B cell (primary cell): ENCODE measurements around the gene WWC2. TPM values are rescaled to one million over a fixed set of nuclear protein-coding genes. Genes with fewer than 3 reads are reported as not detected.

Source experiments
- ATAC-seq: fragments of 200-7000 bp; cut with Tn5 transposase; one replicate; pipeline ENCODE4 v1.10.0; 2021; ENCODE audit warnings: low read depth, mild to moderate bottlenecking, moderate number of reproducible peaks, moderate library complexity
- CTCF ChIA-PET: fragments of 350-600 bp; sonication (Branson Sonifier 250); formaldehyde crosslinking; loops from one replicate; lab custom pipeline; 2021; ENCODE audit warnings: antibody characterized with exemption, inconsistent platforms; lab: Charles Lee
- POLR2A ChIA-PET: fragments of 350-600 bp; sonication (Branson Sonifier 250); formaldehyde crosslinking; loops from one replicate; lab custom pipeline; 2021; ENCODE audit warnings: antibody characterized with exemption; lab: Charles Lee
- DNase-seq: peaks from one replicate; pipeline ENCODE4 v3.0.0; 2013
- H2AFZ ChIP-seq: 2 replicates; pipeline ENCODE4 v1.6.1; 2012; ENCODE audit warnings: mild to moderate bottlenecking, low read depth, low read length; ENCODE audit not compliant: insufficient read depth, poor library complexity, severe bottlenecking
- H3K27ac ChIP-seq, 2 donors: 1 replicate in 1 of 2; 2 replicates in 1 of 2; pipeline ENCODE4 v1.5.1; 2012 to 2013; ENCODE audit warnings: low read length in 2 of 2, mild to moderate bottlenecking in 2 of 2, moderate library complexity in 1 of 2
- H3K27me3 ChIP-seq, 4 experiments: fragments of 200-600 bp in 1 of 4; sonication (generic) in 1 of 4; replicated peaks in 1 of 4; 1 replicate in 2 of 4; 2 replicates in 2 of 4; pipeline versions ENCODE4 v1.6.1 to v1.7.0; 2013 to 2016; ENCODE audit warnings: low read length in 3 of 4, mild to moderate bottlenecking in 2 of 4, mixed read lengths in 1 of 4, moderate library complexity in 1 of 4; ENCODE audit not compliant: insufficient read depth in 4 of 4, control insufficient read depth in 3 of 4; ENCODE audit errors: control extremely low read depth in 1 of 4
- H3K36me3 ChIP-seq, 2 experiments: replicated peaks in 1 of 2; 1 replicate in 1 of 2; 2 replicates in 1 of 2; pipeline versions ENCODE4 v1.6.1 to v1.7.1; 2013; ENCODE audit warnings: low read length in 1 of 2; ENCODE audit not compliant: insufficient read depth in 2 of 2, control insufficient read depth in 1 of 2; ENCODE audit errors: control extremely low read depth in 1 of 2, extremely low read depth in 1 of 2
- H3K4me1 ChIP-seq, 2 donors: fragments of 200-600 bp in 1 of 2; sonication (generic) in 1 of 2; 1 replicate in 1 of 2; 2 replicates in 1 of 2; pipeline versions ENCODE4 v1.5.1 to v1.6.1; 2013 to 2017; ENCODE audit warnings: low read length in 2 of 2; ENCODE audit not compliant: control insufficient read depth in 2 of 2, insufficient read depth in 2 of 2
- H3K4me2 ChIP-seq: replicated peaks from 2 replicates; pipeline ENCODE3; 2012; ENCODE audit warnings: mild to moderate bottlenecking, low read depth, low read length; ENCODE audit not compliant: poor library complexity, severe bottlenecking
- H3K4me3 ChIP-seq, 5 experiments: fragments of 200-600 bp in 1 of 5; sonication (generic) in 1 of 5; 1 replicate in 3 of 5; 2 replicates in 2 of 5; pipeline versions ENCODE4 v1.5.1 to v1.7.0; 2011 to 2016; ENCODE audit warnings: low read length in 4 of 5, mild to moderate bottlenecking in 4 of 5, low read depth in 2 of 5, control low read depth in 1 of 5, moderate library complexity in 1 of 5; ENCODE audit not compliant: insufficient read depth in 1 of 5; ENCODE audit errors: control extremely low read depth in 1 of 5, extremely low read depth in 1 of 5
- H3K79me2 ChIP-seq: fragments of 200-600 bp; sonication (generic); one replicate; pipeline ENCODE4 v1.6.0; 2016; ENCODE audit warnings: low read length; ENCODE audit not compliant: control insufficient read depth, insufficient read depth
- H3K9ac ChIP-seq: fragments of 200-600 bp; sonication (generic); 2 replicates; pipeline ENCODE4 v1.6.1; 2017; ENCODE audit warnings: mild to moderate bottlenecking, low read length, moderate library complexity
- H3K9me3 ChIP-seq, 3 donors: one replicate each; pipeline versions ENCODE4 v1.6.1 to v1.7.1; 2013; ENCODE audit warnings: low read length in 2 of 3; ENCODE audit not compliant: control insufficient read depth in 2 of 3, insufficient read depth in 1 of 3; ENCODE audit errors: control extremely low read depth in 1 of 3
- H4K20me1 ChIP-seq: 2 replicates; pipeline ENCODE4 v1.6.0; 2012; ENCODE audit warnings: mild to moderate bottlenecking, low read length; ENCODE audit not compliant: insufficient read depth, control insufficient read depth, poor library complexity, severe bottlenecking
- H3K27ac Mint-ChIP-seq: one replicate; pipeline ENCODE4 v1.8.0; 2021; ENCODE audit warnings: mixed read lengths
- H3K27me3 Mint-ChIP-seq: one replicate; pipeline ENCODE4 v1.8.0; 2021; ENCODE audit warnings: mixed read lengths
- H3K4me1 Mint-ChIP-seq: one replicate; pipeline ENCODE4 v1.8.0; 2021; ENCODE audit warnings: mixed read lengths
- H3K4me3 Mint-ChIP-seq: one replicate; pipeline ENCODE4 v1.8.0; 2021; ENCODE audit warnings: mixed read lengths
- H3K9me3 Mint-ChIP-seq: one replicate; pipeline ENCODE4 v1.8.0; 2022; ENCODE audit warnings: mixed read lengths; ENCODE audit not compliant: insufficient read depth
- CTCF ChIP-seq: fragments of 200-600 bp; IDR thresholded peaks from one replicate; pipeline ENCODE4 v1.8.0; 2022; ENCODE audit warnings: antibody characterized with exemption, mild to moderate bottlenecking
- EZH2 ChIP-seq: IDR thresholded peaks from 2 replicates; pipeline ENCODE4 v1.6.1; 2012; ENCODE audit warnings: borderline replicate concordance, low read depth, mild to moderate bottlenecking, moderate library complexity, low read length; ENCODE audit not compliant: insufficient read depth, poor library complexity, severe bottlenecking
- WGBS: methylation state at CpG from one replicate; pipeline ENCODE4 v1.1.5; 2013; ENCODE audit warnings: missing lambda C conversion rate; ENCODE audit not compliant: insufficient coverage; 5-methylcytosine and 5-hydroxymethylcytosine counted together
- intact Hi-C: fragments of 100-400 bp; cut with micrococcal nuclease; formaldehyde crosslinking; loops from one replicate; pipeline ENCODE4 v1.10.0; 2022
- polyA plus RNA-seq: library from polyadenylated mRNA; depleted of rRNA; stranded (reverse); fragments of >200 nt; gene quantifications from 2 replicates; pipeline ENCODE4 v1.2.3, GENCODE V29; 2012
- total RNA-seq, 2 donors: library from RNA; stranded (reverse); fragments of 120-200 nt in 1 of 2; gene quantifications; 1 replicate in 1 of 2; 2 replicates in 1 of 2; pipeline versions ENCODE4 v1.2.3 to v1.2.4, GENCODE V29; 2013 to 2022

WWC2 gene
- total and polyA plus RNA-seq, 2 donors (not counting 1 experiment from before 2014, with no cell fraction given) = 0.07 to 0.32 TPM

GRCh38 chr4:183180096-183180495 lies 81.0 kb downstream of the WWC2 start:
- no peak overlapping the region for H2AFZ ChIP-seq
- H3K4me3 Mint-ChIP-seq = no peak overlapping the region
- ChIA-PET POLR2A (no interaction called here), CTCF (no interaction called here)
- no peak overlapping the region for H3K27ac Mint-ChIP-seq
- no peaks in the 10 kb centered on the region for H3K4me1 Mint-ChIP-seq
- H3K9me3 Mint-ChIP-seq = no peaks in the 10 kb centered on the region
- no peaks in the 10 kb centered on the region for H3K36me3 ChIP-seq
- H3K27me3 ChIP-seq = no peaks in the 10 kb centered on the region
- H3K9ac ChIP-seq = no peak overlapping the region
- no peaks in the 10 kb centered on the region for H4K20me1 ChIP-seq
- H3K79me2 ChIP-seq = no peaks in the 10 kb centered on the region
- no peaks in the 10 kb centered on the region for H3K27me3 Mint-ChIP-seq
- peaks cover 0 to 4% (median 0%) of the 10 kb centered on the region in 3 donors for H3K9me3 ChIP-seq
- no peak overlapping the region for H3K4me2 ChIP-seq
- TF ChIP-seq CTCF (no peak), EZH2 (no peak)
- intact Hi-C loops = no loop called here
- H3K4me1 ChIP-seq = no peaks in the 10 kb centered on the region
- H3K27ac ChIP-seq = no peak overlapping the region
- H3K4me3 ChIP-seq = no peak overlapping the region
- ATAC-seq (no peak), DNase-seq (no peak)
- WGBS = 96% methylated on average over 4 of the region's 7 CpGs

GRCh38 chr4:183180621-183181020 lies 81.6 kb downstream of the WWC2 start:
- Histone ChIP-seq H3K9ac (no peak overlapping the region), H2AFZ (no peak overlapping the region), H3K36me3 (no peaks in the 10 kb centered on the region), H3K9me3 (peaks cover 0 to 4% (median 0%) of the 10 kb centered on the region in 3 donors), H3K4me1 (no peaks in the 10 kb centered on the region), H3K79me2 (no peaks in the 10 kb centered on the region), H3K27ac (no peak overlapping the region), H3K4me2 (no peak overlapping the region), H3K27me3 (no peaks in the 10 kb centered on the region), H4K20me1 (no peaks in the 10 kb centered on the region), H3K4me3 (no peak overlapping the region)
- WGBS = no CpG with 5 or more reads among the region's 4 CpGs
- no peaks in the 10 kb centered on the region for H3K4me1 Mint-ChIP-seq
- CTCF ChIA-PET = no interaction called here
- POLR2A ChIA-PET = no interaction called here
- no peak for ATAC-seq
- no peak for DNase-seq
- TF ChIP-seq EZH2 = no peak
- TF ChIP-seq CTCF = no peak
- no peaks in the 10 kb centered on the region for H3K9me3 Mint-ChIP-seq
- H3K27me3 Mint-ChIP-seq = no peaks in the 10 kb centered on the region
- intact Hi-C loops = no loop called here
- no peak overlapping the region for H3K27ac Mint-ChIP-seq
- no peak overlapping the region for H3K4me3 Mint-ChIP-seq
